Measurements from ENCODE around the gene PDE6D.

DNA sequence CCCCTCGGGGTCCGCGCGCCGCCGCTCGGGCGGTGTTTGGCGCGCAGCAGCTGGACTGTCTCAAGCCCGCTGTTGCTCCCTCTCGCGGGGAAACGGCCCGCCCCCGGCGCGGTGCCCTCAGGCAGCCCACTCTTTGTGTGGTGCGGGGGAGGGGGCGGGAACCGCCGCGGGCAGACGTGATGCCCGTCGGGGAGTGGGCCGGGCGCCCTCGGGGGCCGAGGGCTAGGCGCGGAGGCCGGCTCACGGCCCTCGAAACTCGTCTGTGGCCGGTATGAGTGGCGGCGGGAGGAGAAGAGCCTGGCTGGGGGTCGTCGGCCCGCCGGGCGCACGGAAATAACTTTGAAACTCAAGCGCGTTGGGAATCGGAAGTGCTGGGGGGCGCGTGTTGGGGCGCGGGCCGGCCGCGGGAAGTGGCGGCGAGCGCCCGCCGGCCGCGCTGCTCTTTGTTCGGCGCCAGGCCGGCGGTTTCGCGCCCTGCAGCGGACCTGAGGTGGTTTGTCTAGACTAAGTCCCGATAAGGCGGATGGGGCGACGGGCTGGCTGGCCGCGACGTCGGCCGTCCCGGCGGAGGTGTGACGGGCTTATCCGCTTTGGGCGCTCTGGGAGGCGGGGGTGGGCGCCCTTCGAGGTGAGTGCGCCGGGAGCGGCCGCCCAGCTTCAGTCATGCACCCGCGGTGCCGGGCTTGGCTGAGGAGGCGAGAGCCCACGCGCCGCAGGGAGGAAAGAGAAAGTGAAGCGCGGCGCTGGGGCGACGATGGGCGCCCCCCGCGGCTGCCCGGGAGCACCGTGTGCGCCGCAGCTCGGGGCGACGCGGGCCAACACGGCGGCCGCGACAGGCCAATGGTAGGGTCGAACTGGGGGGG, 72.1 kb downstream of the PDE6D start:
- TF ChIP-seq, protein P1, sequence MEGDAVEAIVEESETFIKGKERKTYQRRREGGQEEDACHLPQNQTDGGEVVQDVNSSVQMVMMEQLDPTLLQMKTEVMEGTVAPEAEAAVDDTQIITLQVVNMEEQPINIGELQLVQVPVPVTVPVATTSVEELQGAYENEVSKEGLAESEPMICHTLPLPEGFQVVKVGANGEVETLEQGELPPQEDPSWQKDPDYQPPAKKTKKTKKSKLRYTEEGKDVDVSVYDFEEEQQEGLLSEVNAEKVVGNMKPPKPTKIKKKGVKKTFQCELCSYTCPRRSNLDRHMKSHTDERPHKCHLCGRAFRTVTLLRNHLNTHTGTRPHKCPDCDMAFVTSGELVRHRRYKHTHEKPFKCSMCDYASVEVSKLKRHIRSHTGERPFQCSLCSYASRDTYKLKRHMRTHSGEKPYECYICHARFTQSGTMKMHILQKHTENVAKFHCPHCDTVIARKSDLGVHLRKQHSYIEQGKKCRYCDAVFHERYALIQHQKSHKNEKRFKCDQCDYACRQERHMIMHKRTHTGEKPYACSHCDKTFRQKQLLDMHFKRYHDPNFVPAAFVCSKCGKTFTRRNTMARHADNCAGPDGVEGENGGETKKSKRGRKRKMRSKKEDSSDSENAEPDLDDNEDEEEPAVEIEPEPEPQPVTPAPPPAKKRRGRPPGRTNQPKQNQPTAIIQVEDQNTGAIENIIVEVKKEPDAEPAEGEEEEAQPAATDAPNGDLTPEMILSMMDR (IDR thresholded peaks at IDR 0.05): no peak
- TF ChIP-seq POLR2A (IDR thresholded peaks at IDR 0.05) (no peak), POLR2AphosphoS5 (IDR thresholded peaks at IDR 0.05; ENCODE audit: insufficient read depth in 1 of 2, low read depth in 1 of 2) (no peak)

Measured in vagina (tissue), 2 donors.